ENCODE measurements around the gene PRKD1. TPM values are rescaled to one million over a fixed set of nuclear protein-coding genes. Genes with fewer than 3 reads are reported as not detected.

Gene PRKD1
- total and polyA plus RNA-seq, 3 donors from 2014 or later, result 29.9 to 82.9 (median 67.2) TPM

DNA sequence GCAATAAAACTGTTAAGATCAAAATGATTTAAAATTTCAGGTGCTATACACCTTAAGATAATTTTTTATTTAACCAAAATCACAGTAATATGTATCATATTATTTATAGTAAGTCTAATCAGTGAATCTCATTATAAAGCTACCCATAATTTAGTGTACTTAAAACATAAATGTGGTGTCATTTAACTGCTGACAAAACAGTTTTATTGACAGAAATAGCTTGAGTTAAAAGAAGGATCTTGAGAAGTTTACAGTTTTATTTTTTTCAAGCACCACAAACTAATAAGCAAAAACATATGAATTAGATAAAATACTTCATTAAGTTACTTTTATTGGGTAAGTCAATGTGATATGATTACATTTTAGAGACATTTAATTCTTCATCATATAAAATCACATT is 400.4 kb downstream of the PRKD1 start:
- no peak for DNase-seq
- Histone ChIP-seq H3K9me3 (no peaks in the 10 kb centered on the region), H3K27me3 (no peaks in the 10 kb centered on the region), H3K4me1 (no peaks in the 10 kb centered on the region), H3K27ac (no peak overlapping the region), H3K4me3 (no peak overlapping the region), H3K36me3 (ENCODE audit: low read depth, missing control alignments) (no peaks in the 10 kb centered on the region)
- intact Hi-C loops (cut with DNase I; ENCODE audit: low total_unique reads), result no loop called here
- TF ChIP-seq, protein P1, sequence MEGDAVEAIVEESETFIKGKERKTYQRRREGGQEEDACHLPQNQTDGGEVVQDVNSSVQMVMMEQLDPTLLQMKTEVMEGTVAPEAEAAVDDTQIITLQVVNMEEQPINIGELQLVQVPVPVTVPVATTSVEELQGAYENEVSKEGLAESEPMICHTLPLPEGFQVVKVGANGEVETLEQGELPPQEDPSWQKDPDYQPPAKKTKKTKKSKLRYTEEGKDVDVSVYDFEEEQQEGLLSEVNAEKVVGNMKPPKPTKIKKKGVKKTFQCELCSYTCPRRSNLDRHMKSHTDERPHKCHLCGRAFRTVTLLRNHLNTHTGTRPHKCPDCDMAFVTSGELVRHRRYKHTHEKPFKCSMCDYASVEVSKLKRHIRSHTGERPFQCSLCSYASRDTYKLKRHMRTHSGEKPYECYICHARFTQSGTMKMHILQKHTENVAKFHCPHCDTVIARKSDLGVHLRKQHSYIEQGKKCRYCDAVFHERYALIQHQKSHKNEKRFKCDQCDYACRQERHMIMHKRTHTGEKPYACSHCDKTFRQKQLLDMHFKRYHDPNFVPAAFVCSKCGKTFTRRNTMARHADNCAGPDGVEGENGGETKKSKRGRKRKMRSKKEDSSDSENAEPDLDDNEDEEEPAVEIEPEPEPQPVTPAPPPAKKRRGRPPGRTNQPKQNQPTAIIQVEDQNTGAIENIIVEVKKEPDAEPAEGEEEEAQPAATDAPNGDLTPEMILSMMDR (IDR thresholded peaks at IDR 0.05), result no peak
- no peak for TF ChIP-seq POLR2A (IDR thresholded peaks at IDR 0.05)

Small RNA genes lying within 50 kb of the gene (small RNA-seq; reads per million reads assigned to genes)
- 0 reads per million in 2 donors for gene RNU6-1234P
